HCT116 (cell line): ENCODE measurements around the gene PKP1.

ENCODE experiments used
- EZH2 ChIP-seq: fragments of 200-600 bp; sonication (generic); IDR thresholded peaks from 2 replicates; pipeline ENCODE4 v1.6.1; 2017; ENCODE audit warnings: antibody characterized with exemption, mixed run types
- JUND ChIP-seq: IDR thresholded peaks from 2 replicates; pipeline ENCODE4 v1.6.1; 2012
- RAD21 ChIP-seq: IDR thresholded peaks from 2 replicates; pipeline ENCODE4 v1.6.1; 2012; ENCODE audit warnings: low read depth, mild to moderate bottlenecking
- ZNF274 ChIP-seq: fragments of 200-500 bp; sonication (Bioruptor generic); IDR thresholded peaks from 2 replicates; pipeline ENCODE4 v1.6.1; 2014; ENCODE audit warnings: mild to moderate bottlenecking, low read depth, low read length, inconsistent platforms
- TF ChIP-seq, protein P1 (sequence below), 3 experiments: fragments of 200-600 bp in 1 of 3; sonication (generic) in 1 of 3; IDR thresholded peaks in 2 of 3; conservative IDR thresholded peaks in 1 of 3; 2 replicates each; pipeline ENCODE4 v1.5.1; 2012 to 2017; ENCODE audit warnings: low read depth in 2 of 3, low read length in 2 of 3, antibody characterized with exemption in 1 of 3, borderline replicate concordance in 1 of 3, control low read depth in 1 of 3, mild to moderate bottlenecking in 1 of 3, mixed read lengths in 1 of 3, mixed run types in 1 of 3, moderate library complexity in 1 of 3; ENCODE audit not compliant: insufficient read depth in 1 of 3
- TF ChIP-seq, protein P2 (sequence below): IDR thresholded peaks from 2 replicates; pipeline ENCODE4 v1.6.1; 2012; ENCODE audit warnings: low read depth

DNA sequence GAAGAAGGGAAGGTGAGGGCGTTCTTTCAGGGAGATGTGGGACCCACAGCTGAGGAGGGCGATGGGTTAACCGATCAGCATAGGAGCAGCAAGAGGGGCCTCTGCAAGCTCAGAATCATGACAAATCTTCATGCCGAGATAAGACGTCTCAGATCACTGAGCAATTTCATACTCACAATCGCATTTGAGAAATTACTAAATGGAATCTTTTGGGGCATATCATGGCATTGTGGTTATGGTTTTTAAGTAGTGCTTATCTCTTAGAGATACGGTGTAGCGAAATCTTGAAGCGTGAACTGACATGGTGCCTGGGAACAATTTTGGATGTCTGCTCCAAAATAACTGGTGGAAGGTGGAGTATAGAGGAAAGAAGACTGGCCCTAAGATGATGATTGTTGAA, 88.0 kb downstream of the PKP1 start:
- TF ChIP-seq, protein P1, sequence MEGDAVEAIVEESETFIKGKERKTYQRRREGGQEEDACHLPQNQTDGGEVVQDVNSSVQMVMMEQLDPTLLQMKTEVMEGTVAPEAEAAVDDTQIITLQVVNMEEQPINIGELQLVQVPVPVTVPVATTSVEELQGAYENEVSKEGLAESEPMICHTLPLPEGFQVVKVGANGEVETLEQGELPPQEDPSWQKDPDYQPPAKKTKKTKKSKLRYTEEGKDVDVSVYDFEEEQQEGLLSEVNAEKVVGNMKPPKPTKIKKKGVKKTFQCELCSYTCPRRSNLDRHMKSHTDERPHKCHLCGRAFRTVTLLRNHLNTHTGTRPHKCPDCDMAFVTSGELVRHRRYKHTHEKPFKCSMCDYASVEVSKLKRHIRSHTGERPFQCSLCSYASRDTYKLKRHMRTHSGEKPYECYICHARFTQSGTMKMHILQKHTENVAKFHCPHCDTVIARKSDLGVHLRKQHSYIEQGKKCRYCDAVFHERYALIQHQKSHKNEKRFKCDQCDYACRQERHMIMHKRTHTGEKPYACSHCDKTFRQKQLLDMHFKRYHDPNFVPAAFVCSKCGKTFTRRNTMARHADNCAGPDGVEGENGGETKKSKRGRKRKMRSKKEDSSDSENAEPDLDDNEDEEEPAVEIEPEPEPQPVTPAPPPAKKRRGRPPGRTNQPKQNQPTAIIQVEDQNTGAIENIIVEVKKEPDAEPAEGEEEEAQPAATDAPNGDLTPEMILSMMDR (IDR thresholded peaks at IDR 0.05 in 2 of 3, conservative IDR thresholded peaks at IDR 0.05 in 1 of 3; ENCODE audit: borderline replicate concordance in 1 of 3, insufficient read depth in 1 of 3, low read depth in 2 of 3, low read length in 2 of 3) = no peak
- TF ChIP-seq, protein P2, sequence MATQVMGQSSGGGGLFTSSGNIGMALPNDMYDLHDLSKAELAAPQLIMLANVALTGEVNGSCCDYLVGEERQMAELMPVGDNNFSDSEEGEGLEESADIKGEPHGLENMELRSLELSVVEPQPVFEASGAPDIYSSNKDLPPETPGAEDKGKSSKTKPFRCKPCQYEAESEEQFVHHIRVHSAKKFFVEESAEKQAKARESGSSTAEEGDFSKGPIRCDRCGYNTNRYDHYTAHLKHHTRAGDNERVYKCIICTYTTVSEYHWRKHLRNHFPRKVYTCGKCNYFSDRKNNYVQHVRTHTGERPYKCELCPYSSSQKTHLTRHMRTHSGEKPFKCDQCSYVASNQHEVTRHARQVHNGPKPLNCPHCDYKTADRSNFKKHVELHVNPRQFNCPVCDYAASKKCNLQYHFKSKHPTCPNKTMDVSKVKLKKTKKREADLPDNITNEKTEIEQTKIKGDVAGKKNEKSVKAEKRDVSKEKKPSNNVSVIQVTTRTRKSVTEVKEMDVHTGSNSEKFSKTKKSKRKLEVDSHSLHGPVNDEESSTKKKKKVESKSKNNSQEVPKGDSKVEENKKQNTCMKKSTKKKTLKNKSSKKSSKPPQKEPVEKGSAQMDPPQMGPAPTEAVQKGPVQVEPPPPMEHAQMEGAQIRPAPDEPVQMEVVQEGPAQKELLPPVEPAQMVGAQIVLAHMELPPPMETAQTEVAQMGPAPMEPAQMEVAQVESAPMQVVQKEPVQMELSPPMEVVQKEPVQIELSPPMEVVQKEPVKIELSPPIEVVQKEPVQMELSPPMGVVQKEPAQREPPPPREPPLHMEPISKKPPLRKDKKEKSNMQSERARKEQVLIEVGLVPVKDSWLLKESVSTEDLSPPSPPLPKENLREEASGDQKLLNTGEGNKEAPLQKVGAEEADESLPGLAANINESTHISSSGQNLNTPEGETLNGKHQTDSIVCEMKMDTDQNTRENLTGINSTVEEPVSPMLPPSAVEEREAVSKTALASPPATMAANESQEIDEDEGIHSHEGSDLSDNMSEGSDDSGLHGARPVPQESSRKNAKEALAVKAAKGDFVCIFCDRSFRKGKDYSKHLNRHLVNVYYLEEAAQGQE = no peak
- TF ChIP-seq EZH2 (no peak), JUND (no peak), ZNF274 (no peak), RAD21 (no peak)
